HAP-1 (cell line): ENCODE measurements around the gene RFTN1.

Experiments used
- DNase-seq, 2 experiments: peaks; one replicate each; pipeline ENCODE4 v3.0.0-alpha.2; 2016 to 2020; ENCODE audit warnings: low spot score in 2 of 2
- H3K27me3 ChIP-seq: fragments of 250-450 bp; sonication (Bioruptor Pico); 2 replicates; pipeline ENCODE4 v1.5.1; 2020; ENCODE audit warnings: low read depth, mild to moderate bottlenecking, moderate library complexity
- H3K36me3 ChIP-seq: fragments of 250-450 bp; sonication (Bioruptor Pico); replicated peaks from 2 replicates; pipeline ENCODE4 v1.5.1; 2020; ENCODE audit warnings: mild to moderate bottlenecking
- H3K4me1 ChIP-seq: fragments of 250-450 bp; sonication (Bioruptor Pico); 2 replicates; pipeline ENCODE4 v1.5.1; 2020; ENCODE audit warnings: mild to moderate bottlenecking
- H3K4me3 ChIP-seq: fragments of 250-450 bp; sonication (Bioruptor Pico); 2 replicates; pipeline ENCODE4 v1.5.1; 2020; ENCODE audit warnings: mild to moderate bottlenecking, moderate library complexity
- H3K9me3 ChIP-seq: fragments of 250-450 bp; sonication (Bioruptor Pico); 2 replicates; pipeline ENCODE4 v1.5.1; 2020; ENCODE audit warnings: mild to moderate bottlenecking, moderate library complexity
- in situ Hi-C: fragments of 300-500 bp; cut with MboI; formaldehyde crosslinking; loops from 3 replicates; pipeline ENCODE4 v1.14.3; 2020; ENCODE audit warnings: low sequenced_read_pairs, inconsistent platforms, mixed read lengths

Gene RFTN1

GRCh38 chr3:16428612-16429011 is 84.9 kb downstream of the RFTN1 start:
- DNase-seq: no peak
- H3K36me3 ChIP-seq: no peaks in the 10 kb centered on the region
- no peak overlapping the region for H3K4me3 ChIP-seq
- in situ Hi-C loops: no loop called here
- H3K9me3 ChIP-seq: no peaks in the 10 kb centered on the region
- H3K4me1 ChIP-seq: no peaks in the 10 kb centered on the region
- 0 out of 2 replicates have a peak, but pooled peaks cover 2% of the 10 kb centered on the region for H3K27me3 ChIP-seq

- no peak for DNase-seq
- Histone ChIP-seq H3K9me3 (no peaks in the 10 kb centered on the region), H3K4me1 (no peaks in the 10 kb centered on the region), H3K36me3 (no peaks in the 10 kb centered on the region), H3K27me3 (0 out of 2 replicates have a peak, but pooled peaks cover 2% of the 10 kb centered on the region), H3K4me3 (no peak overlapping the region)
- in situ Hi-C loops: no loop called here
Observed at GRCh38 chr3:16427103-16427965, 86.2 kb downstream of the RFTN1 start.

GRCh38 chr3:16426665-16427064 is 86.8 kb downstream of the RFTN1 start:
- H3K4me1 ChIP-seq: no peaks in the 10 kb centered on the region
- DNase-seq: no peak
- no peak overlapping the region for H3K4me3 ChIP-seq
- H3K36me3 ChIP-seq: no peaks in the 10 kb centered on the region
- in situ Hi-C loops: no loop called here
- 0 out of 2 replicates have a peak, but pooled peaks cover 2% of the 10 kb centered on the region for H3K27me3 ChIP-seq
- H3K9me3 ChIP-seq: no peaks in the 10 kb centered on the region

GRCh38 chr3:16426029-16426400 is 87.5 kb downstream of the RFTN1 start:
- 0 out of 2 replicates have a peak, but pooled peaks cover 2% of the 10 kb centered on the region for H3K27me3 ChIP-seq
- H3K36me3 ChIP-seq: no peaks in the 10 kb centered on the region
- no peak overlapping the region for H3K4me3 ChIP-seq
- H3K9me3 ChIP-seq: no peaks in the 10 kb centered on the region
- in situ Hi-C loops: no loop called here
- DNase-seq: no peak
- H3K4me1 ChIP-seq: no peaks in the 10 kb centered on the region

GRCh38 chr3:16425398-16426028 is 88.0 kb downstream of the RFTN1 start:
- Histone ChIP-seq H3K9me3 (no peaks in the 10 kb centered on the region), H3K4me3 (no peak overlapping the region), H3K4me1 (no peaks in the 10 kb centered on the region), H3K36me3 (no peaks in the 10 kb centered on the region), H3K27me3 (0 out of 2 replicates have a peak, but pooled peaks cover 3% of the 10 kb centered on the region)
- in situ Hi-C loops: no loop called here
- DNase-seq: no peak

GRCh38 chr3:16423947-16424673 is 89.4 kb downstream of the RFTN1 start:
- H3K36me3 ChIP-seq: no peaks in the 10 kb centered on the region
- no peaks in the 10 kb centered on the region for H3K4me1 ChIP-seq
- H3K9me3 ChIP-seq: no peaks in the 10 kb centered on the region
- DNase-seq: no peak
- no peak overlapping the region for H3K4me3 ChIP-seq
- H3K27me3 ChIP-seq: 0 out of 2 replicates have a peak, but pooled peaks cover 9% of the 10 kb centered on the region
- in situ Hi-C loops: no loop called here

- H3K27me3 ChIP-seq: 0 out of 2 replicates have a peak, but pooled peaks cover 9% of the 10 kb centered on the region
- H3K36me3 ChIP-seq: no peaks in the 10 kb centered on the region
- no peaks in the 10 kb centered on the region for H3K4me1 ChIP-seq
- no peak for DNase-seq
- in situ Hi-C loops: no loop called here
- H3K4me3 ChIP-seq: no peak overlapping the region
- no peaks in the 10 kb centered on the region for H3K9me3 ChIP-seq
Observed at GRCh38 chr3:16423298-16423697, 90.2 kb downstream of the RFTN1 start.

- H3K9me3 ChIP-seq: no peaks in the 10 kb centered on the region
- H3K4me1 ChIP-seq: no peaks in the 10 kb centered on the region
- no peaks in the 10 kb centered on the region for H3K36me3 ChIP-seq
- DNase-seq: no peak
- in situ Hi-C loops: no loop called here
- H3K27me3 ChIP-seq: 0 out of 2 replicates have a peak, but pooled peaks cover 11% of the 10 kb centered on the region
- H3K4me3 ChIP-seq: no peak overlapping the region
Observed at GRCh38 chr3:16419640-16420241, 93.8 kb downstream of the RFTN1 start.

GRCh38 chr3:16417945-16418739 is 95.4 kb downstream of the RFTN1 start:
- Histone ChIP-seq H3K4me1 (no peaks in the 10 kb centered on the region), H3K36me3 (no peaks in the 10 kb centered on the region), H3K27me3 (0 out of 2 replicates have a peak, but pooled peaks cover 10% of the 10 kb centered on the region), H3K4me3 (no peak overlapping the region), H3K9me3 (no peaks in the 10 kb centered on the region)
- in situ Hi-C loops: no loop called here
- DNase-seq: no peak

- no peak for DNase-seq
- Histone ChIP-seq H3K9me3 (no peaks in the 10 kb centered on the region), H3K36me3 (no peaks in the 10 kb centered on the region), H3K27me3 (peaks cover 14% of the 10 kb centered on the region; the same call in 1 of the 2 replicates), H3K4me3 (no peak overlapping the region), H3K4me1 (no peaks in the 10 kb centered on the region)
- in situ Hi-C loops: no loop called here
Observed at GRCh38 chr3:16415911-16416476, 97.5 kb downstream of the RFTN1 start.

- H3K27me3 ChIP-seq: peaks cover 10% of the 10 kb centered on the region; the same call in 1 of the 2 replicates
- no peak overlapping the region for H3K4me3 ChIP-seq
- H3K9me3 ChIP-seq: no peaks in the 10 kb centered on the region
- DNase-seq: no peak
- in situ Hi-C loops: no loop called here
- H3K36me3 ChIP-seq: no peaks in the 10 kb centered on the region
- H3K4me1 ChIP-seq: no peaks in the 10 kb centered on the region
Observed at GRCh38 chr3:16413321-16413720, 100.2 kb downstream of the RFTN1 start.

GRCh38 chr3:16412192-16412800 is 101.2 kb downstream of the RFTN1 start:
- H3K36me3 ChIP-seq: no peaks in the 10 kb centered on the region
- H3K27me3 ChIP-seq: peaks cover 14% of the 10 kb centered on the region; the same call in 1 of the 2 replicates
- in situ Hi-C loops: no loop called here
- H3K4me3 ChIP-seq: no peak overlapping the region
- H3K9me3 ChIP-seq: no peaks in the 10 kb centered on the region
- H3K4me1 ChIP-seq: no peaks in the 10 kb centered on the region
- DNase-seq: no peak
